ENCODE data around the gene FOSL2. TPM values are rescaled to one million over a fixed set of nuclear protein-coding genes. Genes with fewer than 3 reads are reported as not detected.

Gene FOSL2
- total RNA-seq, 1 donor from 2014 or later = 2.7 TPM

- intact Hi-C loops (cut with micrococcal nuclease) = no loop called here
- POLR2A ChIA-PET = interaction anchor here (0.6 kb wide), 1 partner anchor 653 kb away, joined by 3 read pairs; no protein-coding TSS in a partner anchor
- no peak overlapping the region for H3K27ac Mint-ChIP-seq
- CTCF ChIA-PET = no interaction called here
- ATAC-seq (ENCODE audit: low read depth) = no peak
- no peak for TF ChIP-seq CTCF (IDR thresholded peaks at IDR 0.05)
- H3K4me1 Mint-ChIP-seq = peaks cover 14% of the 10 kb centered on the region
- H3K4me3 Mint-ChIP-seq = no peak overlapping the region
- no peaks in the 10 kb centered on the region for H3K9me3 Mint-ChIP-seq
- DNase-seq = no peak
- peaks cover 3% of the 10 kb centered on the region for H3K27me3 Mint-ChIP-seq
- no peaks in the 10 kb centered on the region for H3K36me3 Mint-ChIP-seq (ENCODE audit: low read depth)
Observed at GRCh38 chr2:28364610-28365009, 28.0 kb upstream of the FOSL2 start.

GRCh38 chr2:28365158-28365557 lies 27.5 kb upstream of the FOSL2 start:
- POLR2A ChIA-PET = no interaction called here
- Mint-ChIP-seq H3K36me3 (ENCODE audit: low read depth) (no peaks in the 10 kb centered on the region), H3K9me3 (no peaks in the 10 kb centered on the region), H3K4me1 (peaks cover 8% of the 10 kb centered on the region), H3K27me3 (peaks cover 3% of the 10 kb centered on the region), H3K4me3 (no peak overlapping the region), H3K27ac (no peak overlapping the region)
- CTCF ChIA-PET = interaction anchor here (0.6 kb wide), 1 partner anchor 551 kb away, joined by 4 read pairs; no protein-coding TSS in a partner anchor
- no peak for ATAC-seq (ENCODE audit: low read depth)
- TF ChIP-seq CTCF (IDR thresholded peaks at IDR 0.05) = no peak
- DNase-seq = no peak
- intact Hi-C loops (cut with micrococcal nuclease) = no loop called here

GRCh38 chr2:28366149-28366495 lies 26.5 kb upstream of the FOSL2 start:
- CTCF ChIA-PET = no interaction called here
- Mint-ChIP-seq H3K36me3 (ENCODE audit: low read depth) (no peaks in the 10 kb centered on the region), H3K27me3 (peaks cover 7% of the 10 kb centered on the region), H3K4me3 (no peak overlapping the region), H3K27ac (no peak overlapping the region), H3K4me1 (peaks cover 3% of the 10 kb centered on the region), H3K9me3 (no peaks in the 10 kb centered on the region)
- POLR2A ChIA-PET = no interaction called here
- ATAC-seq (ENCODE audit: low read depth) = no peak
- TF ChIP-seq CTCF (IDR thresholded peaks at IDR 0.05) = no peak
- no peak for DNase-seq
- intact Hi-C loops (cut with micrococcal nuclease) = no loop called here

GRCh38 chr2:28366496-28367282 lies 26.0 kb upstream of the FOSL2 start:
- no peaks in the 10 kb centered on the region for H3K9me3 Mint-ChIP-seq
- CTCF ChIA-PET = no interaction called here
- ATAC-seq (ENCODE audit: low read depth) = no peak
- POLR2A ChIA-PET = interaction anchor here (0.6 kb wide), 1 partner anchor 25 kb away, joined by 5 read pairs; no protein-coding TSS in a partner anchor
- peaks cover 3% of the 10 kb centered on the region for H3K4me1 Mint-ChIP-seq
- no peak for DNase-seq
- H3K4me3 Mint-ChIP-seq = no peak overlapping the region
- intact Hi-C loops (cut with micrococcal nuclease) = no loop called here
- H3K27ac Mint-ChIP-seq = no peak overlapping the region
- peaks cover 7% of the 10 kb centered on the region for H3K27me3 Mint-ChIP-seq
- H3K36me3 Mint-ChIP-seq (ENCODE audit: low read depth) = no peaks in the 10 kb centered on the region
- no peak for TF ChIP-seq CTCF (IDR thresholded peaks at IDR 0.05)

GRCh38 chr2:28367667-28368356 lies 24.8 kb upstream of the FOSL2 start:
- peaks cover 3% of the 10 kb centered on the region for H3K4me1 Mint-ChIP-seq
- no peak overlapping the region for H3K4me3 Mint-ChIP-seq
- no peaks in the 10 kb centered on the region for H3K9me3 Mint-ChIP-seq
- intact Hi-C loops (cut with micrococcal nuclease) = no loop called here
- peaks cover 7% of the 10 kb centered on the region for H3K27me3 Mint-ChIP-seq
- no peaks in the 10 kb centered on the region for H3K36me3 Mint-ChIP-seq (ENCODE audit: low read depth)
- no peak for TF ChIP-seq CTCF (IDR thresholded peaks at IDR 0.05)
- ChIA-PET CTCF (no interaction called here), POLR2A (no interaction called here)
- DNase-seq = no peak
- no peak for ATAC-seq (ENCODE audit: low read depth)
- H3K27ac Mint-ChIP-seq = no peak overlapping the region

Data from activated B cell treated with CpG ODN at 0.5 μM for 24 hours (primary cell).